ENCODE measurements around the gene LAMA1. TPM values are rescaled to one million over a fixed set of nuclear protein-coding genes. Genes with fewer than 3 reads are reported as not detected.

LAMA1 gene
- total RNA-seq, 2 donors from 2014 or later: 0.99 to 3.4 TPM

DNA sequence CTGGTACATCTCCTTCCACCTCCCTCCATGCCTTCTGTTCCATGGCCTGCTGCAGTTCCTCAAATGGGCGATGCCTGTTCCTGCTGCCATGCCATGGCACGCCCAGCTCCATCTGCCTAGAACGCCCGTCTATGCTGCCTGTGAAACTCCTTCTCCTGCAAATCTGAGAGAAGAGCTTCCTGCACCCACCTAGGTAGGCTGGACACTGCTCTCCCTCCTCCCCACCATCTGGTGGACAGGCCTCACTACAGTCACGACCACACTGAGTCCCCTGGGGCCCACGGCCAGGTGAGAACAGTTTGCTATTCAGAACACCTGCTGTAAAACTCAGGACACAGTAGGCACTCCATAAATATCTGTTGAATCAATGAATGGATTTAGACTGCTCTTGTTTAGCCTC is 92.4 kb downstream of the LAMA1 start:
- Histone ChIP-seq H3K4me1 (peaks cover 13% of the 10 kb centered on the region), H3K9me3 (no peaks in the 10 kb centered on the region), H3K27ac (no peak overlapping the region), H3K4me3 (no peak overlapping the region), H3K27me3 (no peaks in the 10 kb centered on the region), H3K36me3 (replicated peaks in 1 of 2; ENCODE audit: insufficient read depth in 1 of 2, low read depth in 2 of 2) (no peaks in the 10 kb centered on the region)
- DNase-seq (no peak), ATAC-seq (no peak)
- WGBS, 2 donors: 68 to 81% methylated on average over 6 of the region's 6 CpGs
- intact Hi-C loops (cut with DNase I): no loop called here
- TF ChIP-seq POLR2A (IDR thresholded peaks at IDR 0.05): no peak
- TF ChIP-seq, protein P1, sequence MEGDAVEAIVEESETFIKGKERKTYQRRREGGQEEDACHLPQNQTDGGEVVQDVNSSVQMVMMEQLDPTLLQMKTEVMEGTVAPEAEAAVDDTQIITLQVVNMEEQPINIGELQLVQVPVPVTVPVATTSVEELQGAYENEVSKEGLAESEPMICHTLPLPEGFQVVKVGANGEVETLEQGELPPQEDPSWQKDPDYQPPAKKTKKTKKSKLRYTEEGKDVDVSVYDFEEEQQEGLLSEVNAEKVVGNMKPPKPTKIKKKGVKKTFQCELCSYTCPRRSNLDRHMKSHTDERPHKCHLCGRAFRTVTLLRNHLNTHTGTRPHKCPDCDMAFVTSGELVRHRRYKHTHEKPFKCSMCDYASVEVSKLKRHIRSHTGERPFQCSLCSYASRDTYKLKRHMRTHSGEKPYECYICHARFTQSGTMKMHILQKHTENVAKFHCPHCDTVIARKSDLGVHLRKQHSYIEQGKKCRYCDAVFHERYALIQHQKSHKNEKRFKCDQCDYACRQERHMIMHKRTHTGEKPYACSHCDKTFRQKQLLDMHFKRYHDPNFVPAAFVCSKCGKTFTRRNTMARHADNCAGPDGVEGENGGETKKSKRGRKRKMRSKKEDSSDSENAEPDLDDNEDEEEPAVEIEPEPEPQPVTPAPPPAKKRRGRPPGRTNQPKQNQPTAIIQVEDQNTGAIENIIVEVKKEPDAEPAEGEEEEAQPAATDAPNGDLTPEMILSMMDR (IDR thresholded peaks at IDR 0.05): no peak

DNA sequence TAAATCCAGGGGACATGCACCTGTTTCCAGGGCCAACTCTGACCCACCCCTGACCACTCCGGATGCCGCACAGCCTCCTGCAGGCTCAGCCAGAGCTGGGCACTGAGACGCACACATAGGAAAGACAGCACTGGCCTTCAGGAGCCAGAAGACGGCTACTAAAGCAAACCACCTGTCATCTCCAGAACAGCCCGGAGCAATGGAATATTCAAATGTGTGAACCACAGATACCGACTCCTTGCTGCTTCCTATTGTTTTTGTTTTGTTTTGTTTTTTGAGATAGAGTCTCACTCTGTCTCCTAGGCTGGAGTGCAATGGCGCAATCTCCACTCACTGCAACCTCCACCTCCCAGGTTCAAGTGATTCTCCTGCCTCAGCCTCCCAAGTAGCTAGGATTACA is 94.0 kb downstream of the LAMA1 start:
- no peak overlapping the region for H3K27ac ChIP-seq
- H3K4me3 ChIP-seq: no peak overlapping the region
- ATAC-seq: no peak
- intact Hi-C loops (cut with DNase I): loop anchor here (5.0 kb wide), 1 partner anchor 101 kb away; no protein-coding TSS in a partner anchor
- H3K36me3 ChIP-seq (replicated peaks in 1 of 2; ENCODE audit: insufficient read depth in 1 of 2, low read depth in 2 of 2): no peaks in the 10 kb centered on the region
- TF ChIP-seq, protein P1 (IDR thresholded peaks at IDR 0.05): no peak
- no peak for TF ChIP-seq POLR2A (IDR thresholded peaks at IDR 0.05)
- peaks cover 13% of the 10 kb centered on the region for H3K4me1 ChIP-seq
- H3K9me3 ChIP-seq: no peaks in the 10 kb centered on the region
- DNase-seq: no peak
- H3K27me3 ChIP-seq: no peaks in the 10 kb centered on the region
- 89 to 93% methylated on average over 7 of the region's 7 CpGs for WGBS, 2 donors

DNA sequence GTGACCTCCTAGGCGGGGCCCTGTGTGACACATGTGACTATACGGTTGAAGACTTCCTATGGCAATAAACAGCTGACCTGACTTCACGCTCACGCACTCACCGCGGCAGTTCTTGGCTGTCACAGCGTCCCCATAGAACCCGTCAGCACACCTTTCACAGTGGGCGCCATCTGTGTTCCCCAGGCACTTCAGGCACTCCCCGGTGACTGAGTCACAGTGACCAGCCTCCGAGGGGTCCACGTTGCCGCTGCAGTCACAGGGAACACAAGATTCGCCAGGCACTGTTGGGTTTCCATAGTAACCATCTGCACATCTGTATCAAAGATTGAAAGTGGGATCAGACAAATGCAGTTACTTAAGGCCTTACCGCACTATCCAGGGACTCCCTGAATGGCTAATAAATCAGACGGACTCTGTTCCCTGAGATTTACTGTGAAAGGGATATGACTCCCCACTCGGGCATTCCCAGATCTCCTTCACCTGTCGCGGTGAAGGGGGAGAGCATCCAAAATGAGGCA is 94.5 kb downstream of the LAMA1 start:
- TF ChIP-seq, protein P1 (IDR thresholded peaks at IDR 0.05): no peak
- TF ChIP-seq POLR2A (IDR thresholded peaks at IDR 0.05): no peak
- Histone ChIP-seq H3K4me3 (no peak overlapping the region), H3K27me3 (no peaks in the 10 kb centered on the region), H3K9me3 (no peaks in the 10 kb centered on the region), H3K4me1 (peaks cover 13% of the 10 kb centered on the region), H3K36me3 (replicated peaks in 1 of 2; ENCODE audit: insufficient read depth in 1 of 2, low read depth in 2 of 2) (no peaks in the 10 kb centered on the region), H3K27ac (no peak overlapping the region)
- ATAC-seq: no peak
- WGBS, 2 donors: 85 to 89% methylated on average over 16 to 19 of the region's 19 CpGs
- DNase-seq: no peak
- intact Hi-C loops (cut with DNase I): loop anchor here (5.0 kb wide), 1 partner anchor 101 kb away; no protein-coding TSS in a partner anchor

DNA sequence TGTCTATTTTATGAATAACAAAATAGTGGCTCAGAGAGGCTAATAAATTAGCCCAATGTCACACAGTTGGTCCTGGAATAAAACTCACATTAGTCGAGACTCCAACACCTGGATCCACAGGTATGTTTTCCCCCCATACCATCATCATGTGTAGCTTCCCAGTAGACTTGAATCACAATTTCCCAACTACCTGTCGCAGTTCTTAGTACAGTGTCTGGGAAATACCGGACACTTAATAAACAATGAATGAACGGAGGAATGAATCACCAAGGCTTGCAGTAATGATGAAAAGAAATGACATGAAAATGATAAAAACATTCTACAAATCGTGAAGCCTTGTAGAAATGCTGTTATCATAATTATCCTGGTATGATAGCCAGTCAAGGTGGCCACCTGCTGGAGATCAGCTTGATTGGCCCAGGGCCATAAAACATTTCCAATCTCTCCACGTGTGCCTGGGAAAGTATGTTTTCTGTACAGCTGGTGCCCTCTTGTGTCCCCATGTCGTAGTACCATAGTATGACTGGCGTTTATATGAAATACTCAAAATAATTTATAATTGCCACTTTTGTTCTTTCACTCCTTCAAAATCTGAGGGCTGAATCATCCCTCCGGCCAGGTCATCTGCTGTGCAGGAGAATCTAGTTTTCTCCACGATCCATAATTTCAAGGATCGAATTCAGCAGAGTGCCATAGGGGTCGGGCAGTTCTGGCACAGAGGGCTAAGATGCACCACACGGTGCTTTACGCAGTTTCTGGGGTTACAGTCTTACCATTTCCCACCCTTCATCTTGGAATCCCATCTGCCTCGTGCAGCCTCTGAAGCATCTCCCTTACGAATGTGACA is 95.4 kb downstream of the LAMA1 start:
- Histone ChIP-seq H3K27me3 (no peaks in the 10 kb centered on the region), H3K4me1 (peaks cover 13% of the 10 kb centered on the region), H3K36me3 (replicated peaks in 1 of 2; ENCODE audit: insufficient read depth in 1 of 2, low read depth in 2 of 2) (no peaks in the 10 kb centered on the region), H3K27ac (peak overlapping the region in 1 of 4 donors; percentile 61), H3K4me3 (no peak overlapping the region), H3K9me3 (no peaks in the 10 kb centered on the region)
- TF ChIP-seq, protein P1 (IDR thresholded peaks at IDR 0.05): peak; percentile 52 to 95 (median 86)
- TF ChIP-seq POLR2A (IDR thresholded peaks at IDR 0.05): no peak
- intact Hi-C loops (cut with DNase I): loop anchor here (5.0 kb wide), 1 partner anchor 100 kb away; no protein-coding TSS in a partner anchor
- peak; percentile 83 to 89 (median 86) for DNase-seq
- WGBS, 2 donors: 28 to 32% methylated on average over 16 of the region's 16 CpGs
- ATAC-seq: peak; percentile 93
